Activated CD4-positive, CD25-positive, alpha-beta regulatory T cell treated with anti-CD3 and anti-CD28 coated beads, Interleukin-2, amount 50 U/mL, for 24 hours (primary cell): ENCODE data around the gene CREBL2.
"Not testable (repeated sequence)": the region's sequence is repeated elsewhere in the genome, so short reads cannot be mapped to it uniquely, and the experiment has no call there.

ENCODE experiments used
- ATAC-seq, 2 donors: fragments of 150-1000 bp; cut with Tn5 transposase; one replicate each; pipeline ENCODE4 v1.10.0; 2021; ENCODE audit warnings: mild to moderate bottlenecking in 1 of 2, moderate library complexity in 1 of 2

Gene CREBL2

DNA sequence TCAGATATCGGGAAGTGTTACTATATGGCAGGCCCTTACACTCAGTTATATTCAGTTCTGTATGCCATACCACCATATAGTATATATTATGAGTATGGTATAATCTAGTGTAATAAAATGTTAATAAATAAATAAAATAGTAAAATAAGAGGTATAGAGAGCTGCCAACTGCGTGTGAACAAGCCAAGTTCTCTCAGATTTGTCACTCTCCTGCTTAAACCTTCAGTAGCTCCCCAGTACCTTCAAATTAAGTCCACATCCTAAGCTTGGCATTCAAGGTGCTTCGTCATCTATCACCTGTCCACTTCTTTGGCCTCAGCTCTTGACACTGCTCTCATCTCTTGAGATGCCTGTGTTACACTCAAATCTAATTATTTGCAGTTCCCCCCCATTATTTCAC is 12.8 kb upstream of the CREBL2 start:
- no peak for ATAC-seq

DNA sequence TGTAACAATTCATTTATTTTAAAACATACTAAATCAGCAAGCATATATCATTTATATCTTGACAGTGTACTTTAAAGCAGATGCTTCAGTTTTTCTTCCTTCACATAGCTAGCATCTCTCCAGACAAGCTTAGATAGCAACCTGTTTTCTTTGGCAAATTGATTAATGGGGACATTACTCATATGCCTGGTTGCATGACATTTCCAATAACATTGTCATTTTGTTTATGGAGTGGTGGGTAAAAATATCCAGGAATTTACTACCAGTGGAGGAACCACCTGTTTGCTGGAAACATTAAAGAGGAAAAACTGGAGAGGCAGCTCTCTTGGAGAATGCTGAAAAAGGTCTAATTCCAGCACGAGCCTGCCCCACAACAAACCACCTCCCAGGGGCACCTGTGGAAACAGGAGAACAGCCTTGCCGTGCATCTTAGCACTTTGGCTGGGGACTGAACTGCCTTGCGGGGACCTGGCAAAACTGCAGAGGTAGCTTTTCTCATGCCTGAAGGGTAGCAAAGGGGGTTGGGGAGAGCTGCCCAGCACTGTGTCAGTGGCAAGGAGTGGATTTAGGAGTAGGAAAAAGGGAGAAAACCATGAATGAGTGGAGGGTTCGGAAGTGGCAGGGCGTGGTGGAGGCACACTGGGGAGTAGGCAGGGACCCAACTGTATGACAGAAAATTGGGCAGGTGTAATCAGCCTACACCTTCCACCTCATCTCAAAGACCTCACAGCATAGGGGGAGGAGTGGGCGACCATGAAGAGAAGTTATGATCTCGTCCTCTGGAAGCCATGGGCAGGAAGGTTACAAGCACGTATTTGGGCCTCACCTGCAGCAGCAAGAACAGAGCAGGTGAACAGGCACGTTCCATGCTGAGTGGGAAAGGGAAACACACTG is 11.7 kb upstream of the CREBL2 start:
- no peak for ATAC-seq

DNA sequence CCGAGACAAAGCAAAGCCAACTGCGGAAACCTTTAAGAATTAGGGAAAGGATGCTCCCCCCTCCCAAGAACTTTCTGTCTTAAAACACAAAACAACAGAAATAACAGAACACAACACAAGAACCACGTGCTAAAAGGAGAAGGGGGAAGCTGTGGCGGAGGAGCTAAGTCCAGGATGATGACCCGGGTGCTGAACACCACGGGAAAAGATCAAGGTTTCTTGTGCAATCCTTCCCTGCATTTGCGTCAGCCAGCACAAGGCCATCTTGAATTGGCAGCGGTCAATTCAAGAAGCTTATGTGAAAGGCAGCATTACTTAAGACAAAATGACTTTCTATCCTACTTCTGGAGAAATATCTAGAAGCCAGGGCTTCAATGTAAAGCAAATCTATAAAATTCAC is 11.0 kb upstream of the CREBL2 start:
- no peak for ATAC-seq

DNA sequence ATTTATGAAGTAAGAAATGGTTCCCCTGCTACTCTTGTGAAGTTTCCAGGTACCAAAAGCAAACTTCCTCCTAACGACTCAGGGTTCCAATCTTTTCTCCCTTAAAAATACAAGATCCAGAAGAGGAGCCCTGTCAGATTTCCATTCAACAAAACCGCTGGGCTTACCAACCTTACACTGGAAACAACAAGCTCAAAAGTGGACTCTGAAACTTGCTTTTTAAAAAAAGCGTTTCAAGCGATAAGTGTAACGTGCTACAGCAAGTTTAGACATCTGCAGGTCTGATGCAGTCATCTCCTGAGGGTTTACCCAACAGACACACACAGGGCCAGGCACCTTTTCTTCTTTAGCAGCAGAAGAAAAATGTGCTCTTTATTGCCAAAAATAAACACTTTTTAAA is 6.9 kb upstream of the CREBL2 start:
- ATAC-seq: no peak

DNA sequence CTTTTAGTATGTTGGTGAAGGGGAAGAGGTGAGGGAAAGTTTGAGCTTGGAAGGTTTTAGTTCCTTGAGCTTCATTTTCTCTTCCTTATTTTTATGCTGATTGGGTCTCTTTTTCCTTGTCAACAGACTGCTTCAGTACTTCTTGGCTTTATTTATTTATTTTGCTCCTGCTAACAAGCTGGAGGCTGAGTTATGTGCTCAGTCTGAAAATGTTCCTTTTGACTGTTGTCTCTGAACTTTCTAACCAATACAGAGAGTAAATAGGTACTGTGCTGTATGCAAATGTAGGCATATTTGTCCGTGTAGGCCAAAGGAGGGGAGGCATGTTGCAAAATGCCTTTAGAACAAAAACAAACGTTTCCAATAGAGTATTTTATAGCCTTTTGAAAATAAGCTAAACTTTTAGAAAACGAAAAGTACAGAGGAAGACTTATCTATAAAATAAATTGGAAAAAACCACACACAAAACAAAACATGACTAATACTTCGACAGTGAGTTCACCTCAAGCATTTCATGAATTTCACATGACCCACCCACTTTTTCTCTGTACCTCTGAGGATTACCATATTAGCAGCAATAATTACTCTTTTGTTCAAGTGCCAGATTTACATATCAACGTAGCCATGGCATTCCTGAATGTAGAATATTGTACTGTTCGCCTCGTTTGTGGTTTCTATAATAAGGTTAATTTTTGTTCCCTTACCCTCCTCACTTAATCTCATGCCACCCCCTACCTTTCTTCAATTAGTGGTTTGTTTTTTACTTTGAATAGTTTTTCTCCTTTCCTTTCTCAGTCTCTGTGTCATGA is 4.7 kb upstream of the CREBL2 start:
- peak; percentile 41 to 42 for ATAC-seq

DNA sequence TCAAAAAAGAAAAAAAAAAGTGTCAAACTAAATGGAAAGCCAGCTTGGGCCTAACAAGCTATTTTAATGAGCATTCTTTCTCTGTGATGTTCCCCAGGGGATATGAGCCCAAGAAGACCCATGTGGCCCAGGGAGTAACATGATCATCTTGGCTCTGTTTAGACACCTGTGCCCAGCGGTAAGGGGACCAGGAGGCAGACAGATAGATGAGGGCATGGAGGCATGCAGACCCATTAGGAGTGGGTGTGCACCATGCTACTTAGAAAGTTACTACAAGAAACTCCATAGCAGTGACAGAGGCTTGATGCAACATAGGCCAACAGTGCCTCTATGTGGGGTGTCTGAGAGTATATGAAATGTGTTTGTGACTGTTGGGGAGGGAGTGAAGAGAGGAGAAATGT is 3.1 kb upstream of the CREBL2 start:
- ATAC-seq: no peak

DNA sequence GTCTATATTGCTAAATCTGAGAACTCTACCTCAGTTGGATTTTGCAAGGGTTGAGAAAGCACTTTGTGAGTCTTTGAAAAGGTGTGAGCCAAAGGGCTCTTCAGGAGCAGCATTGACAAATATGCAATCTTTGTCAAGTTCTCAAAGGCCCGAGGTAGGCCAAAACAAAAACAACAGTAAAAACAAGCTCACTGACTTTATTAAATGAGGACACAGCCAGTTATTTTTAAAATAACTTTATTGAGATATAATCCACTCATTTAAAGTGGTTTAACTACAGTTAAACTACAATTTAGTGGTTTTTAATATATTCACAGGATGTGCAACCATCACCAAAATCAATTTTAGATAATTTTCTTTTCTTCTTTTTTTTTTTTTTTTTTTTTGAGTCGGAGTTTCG is 2.0 kb upstream of the CREBL2 start:
- no peak for ATAC-seq

DNA sequence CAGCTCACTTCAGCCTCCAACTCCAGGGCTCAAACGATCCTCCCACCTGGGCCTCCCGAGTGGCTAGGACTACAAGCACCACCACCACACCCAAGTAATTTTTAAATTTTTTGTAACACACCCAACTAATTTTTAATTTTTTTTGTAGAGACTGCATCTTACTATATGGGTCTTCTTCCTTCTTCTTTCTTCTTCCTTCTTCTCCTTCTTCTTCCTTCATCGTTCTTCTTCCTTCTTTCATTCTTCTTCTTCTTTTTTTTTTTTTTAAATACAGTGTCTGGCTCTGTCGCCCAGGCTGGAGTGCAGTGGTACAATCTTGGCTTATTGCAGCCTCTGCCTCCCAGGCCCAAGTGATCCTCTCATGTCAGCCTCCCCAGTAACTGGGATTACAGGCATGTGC is 965 bp upstream of the CREBL2 start:
- no peak for ATAC-seq

DNA sequence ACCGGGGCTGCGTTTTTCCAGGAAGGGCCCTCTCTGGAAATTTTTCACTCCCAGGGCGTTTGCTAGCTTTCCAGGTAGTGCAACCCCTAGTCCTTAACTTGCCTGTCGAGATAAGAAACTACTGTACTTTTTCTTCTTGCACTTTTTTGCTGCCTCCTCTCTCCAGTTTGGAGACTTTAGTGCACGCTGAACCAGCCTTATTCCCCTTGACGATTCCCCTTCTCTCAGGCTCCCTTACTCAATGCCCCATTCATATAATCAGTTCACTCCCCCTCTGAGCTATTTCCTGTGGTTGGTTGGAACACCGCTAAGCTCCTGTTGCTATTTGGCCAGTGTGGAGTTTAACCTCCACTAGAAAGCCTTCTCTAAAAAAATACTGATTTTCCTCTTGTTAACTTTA is 682 bp downstream of the CREBL2 start:
- ATAC-seq: peak; percentile 15 to 27

DNA sequence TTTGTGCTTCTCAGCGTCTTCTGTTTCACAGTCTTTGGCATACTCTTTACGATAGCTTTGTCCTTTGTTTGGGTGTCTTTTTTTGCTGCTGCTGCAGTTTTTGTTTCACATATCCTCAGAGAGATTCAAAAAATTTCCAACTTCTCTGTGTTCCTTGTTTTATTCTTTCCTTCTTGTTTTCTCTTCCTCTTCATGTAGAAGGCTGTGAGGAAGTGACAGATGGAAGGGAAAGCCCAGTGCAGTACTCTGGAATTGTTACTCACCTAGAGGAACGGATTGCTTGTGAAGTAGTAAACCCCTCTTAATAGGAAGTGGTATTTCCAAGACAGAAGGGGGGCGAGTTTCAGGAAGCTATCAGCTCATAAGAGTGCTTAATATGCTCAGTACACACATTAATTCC is 1.7 kb downstream of the CREBL2 start:
- no peak for ATAC-seq

DNA sequence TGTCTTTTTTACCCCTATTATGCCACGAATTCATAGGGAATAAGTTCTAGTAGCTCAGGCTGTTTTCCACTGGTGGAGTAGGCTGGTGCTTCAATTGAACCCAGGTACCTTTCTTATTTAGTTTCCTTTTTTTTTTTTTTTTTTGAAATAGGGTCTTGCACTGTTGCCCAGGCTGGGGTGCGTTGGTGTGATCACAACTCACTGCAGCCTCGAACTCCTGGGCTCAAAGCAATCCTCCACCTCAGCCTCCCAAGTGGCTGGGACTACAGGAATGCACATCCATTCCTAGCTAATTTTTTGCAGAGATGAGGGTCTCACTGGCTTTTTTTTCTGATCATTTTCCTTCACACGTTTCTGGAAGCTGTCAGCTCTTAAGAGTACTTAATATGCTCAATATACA is 2.7 kb downstream of the CREBL2 start:
- no peak for ATAC-seq

DNA sequence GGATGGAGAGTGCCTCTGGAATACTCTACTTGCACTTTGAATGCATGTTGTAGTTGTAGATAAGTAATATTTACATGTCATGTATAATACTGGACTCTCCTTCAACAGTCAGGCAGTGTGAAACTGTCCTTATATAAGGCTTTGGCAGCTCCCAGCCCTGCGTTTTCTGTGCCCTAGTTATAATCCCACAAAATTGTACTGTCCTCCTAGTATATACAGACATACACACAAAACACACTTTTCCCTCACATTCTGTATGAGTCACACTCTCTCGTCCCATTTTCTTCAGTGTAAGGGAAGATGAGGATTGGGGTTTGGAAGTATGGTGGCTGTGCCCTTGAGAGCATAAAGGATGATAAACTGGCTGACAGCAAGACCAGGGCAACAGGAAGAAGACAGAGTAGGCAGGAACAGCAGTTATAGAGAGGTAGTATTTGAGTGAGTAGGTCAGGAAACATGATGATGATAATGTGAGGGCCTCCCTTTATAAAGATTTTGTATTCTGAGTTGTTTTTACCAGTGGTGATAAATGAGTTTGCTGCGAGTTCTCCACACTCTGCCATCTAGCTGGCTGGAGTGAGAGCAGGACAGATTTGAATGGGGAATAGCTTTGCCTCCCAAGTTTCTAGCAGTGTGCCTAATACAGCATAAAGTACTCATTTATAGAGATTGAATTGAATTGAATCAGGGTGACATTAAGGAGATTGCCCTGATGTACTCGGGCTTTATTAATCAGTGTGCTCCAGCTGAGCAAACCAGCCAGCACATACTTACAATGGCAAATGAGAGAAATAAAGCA is 5.0 kb downstream of the CREBL2 start:
- peak; percentile 19 to 24 for ATAC-seq

DNA sequence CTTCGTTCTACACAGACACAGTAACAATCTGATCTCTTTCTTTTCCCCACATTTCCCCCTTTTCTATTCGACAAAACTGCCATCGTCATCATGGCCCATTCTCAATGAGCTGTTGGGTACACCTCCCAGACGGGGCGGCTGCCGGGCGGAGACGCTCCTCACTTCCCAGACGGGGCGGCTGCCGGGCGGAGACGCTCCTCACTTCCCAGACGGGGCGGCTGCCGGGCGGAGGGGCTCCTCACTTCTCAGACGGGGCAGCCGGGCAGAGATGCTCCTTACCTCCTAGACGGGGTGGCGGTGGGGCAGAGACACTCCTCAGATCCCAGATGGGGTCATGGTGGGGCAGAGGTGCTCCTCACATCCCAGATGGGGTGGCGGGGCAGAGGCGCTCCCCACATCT is 6.4 kb downstream of the CREBL2 start:
- ATAC-seq: not testable (repeated sequence)

DNA sequence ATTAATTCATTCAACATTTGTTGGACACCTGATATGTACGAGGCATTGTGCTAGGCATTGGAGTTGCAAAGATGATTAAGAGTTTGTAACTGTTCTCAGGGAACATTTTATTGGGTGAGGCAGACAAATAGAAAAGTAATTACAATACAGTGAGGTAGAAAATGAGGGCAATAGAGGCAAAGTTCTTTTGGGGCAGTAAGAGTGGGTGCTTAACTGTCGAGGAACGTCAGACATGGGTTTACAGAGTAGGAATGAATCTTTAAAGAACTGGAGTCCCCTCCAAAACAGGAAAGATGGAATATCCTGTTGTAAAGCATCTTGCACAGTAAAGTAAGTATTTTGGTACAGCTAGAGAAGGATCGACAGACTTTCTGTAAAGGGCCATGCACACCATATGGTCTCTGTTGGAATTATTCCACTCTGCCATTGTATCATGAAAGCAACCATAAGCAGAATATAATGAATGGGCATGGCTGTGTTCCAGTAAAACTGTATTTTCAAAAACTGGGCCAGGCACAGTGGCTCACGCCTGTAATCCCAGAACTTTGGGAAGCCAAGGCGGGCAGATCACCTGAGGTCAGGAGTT is 9.1 kb downstream of the CREBL2 start:
- no peak for ATAC-seq

DNA sequence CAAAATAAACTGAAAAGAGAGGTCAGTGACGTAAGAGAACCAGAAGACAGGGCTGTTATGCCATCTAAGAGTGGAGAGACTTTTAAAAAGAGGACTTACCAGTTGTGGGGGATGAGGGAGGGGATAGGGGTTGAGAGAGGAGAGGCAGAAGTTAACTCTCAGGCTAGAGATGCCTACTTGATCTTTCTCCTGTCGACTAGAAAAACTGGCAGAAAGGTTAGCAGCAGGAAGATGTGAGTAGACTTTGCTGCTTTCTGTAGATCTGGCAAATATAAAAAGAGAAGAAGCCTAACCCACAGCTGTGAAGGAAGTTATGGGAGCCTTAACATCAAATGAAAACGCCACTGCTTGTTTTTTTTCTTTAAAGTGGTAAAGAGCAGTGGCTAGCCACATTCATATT is 10.7 kb downstream of the CREBL2 start:
- ATAC-seq: peak; percentile 41 to 49

DNA sequence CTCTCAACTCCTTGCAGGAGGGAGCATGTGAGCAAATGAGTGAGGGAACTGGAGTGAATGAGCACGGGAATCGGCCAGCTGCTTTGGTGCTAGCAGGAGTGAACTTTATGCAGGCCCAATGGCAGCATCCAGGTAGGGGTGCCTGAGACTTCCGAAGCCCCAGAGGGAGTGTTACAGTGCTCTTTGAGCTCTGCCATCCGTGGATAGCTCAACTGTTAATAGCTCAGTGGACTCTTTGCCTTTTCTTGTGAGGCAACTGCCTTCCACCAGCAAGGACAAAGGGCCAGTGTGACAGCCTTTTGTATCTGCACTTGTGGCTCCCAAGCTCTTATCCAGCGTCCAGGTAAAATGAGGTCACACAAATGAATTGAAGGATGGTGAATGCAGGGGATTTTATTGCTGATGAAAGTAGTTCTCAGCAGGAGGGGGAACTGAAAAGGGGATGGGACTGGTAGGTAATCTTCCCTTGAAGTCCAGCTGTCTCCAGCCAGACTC is 12.9 kb downstream of the CREBL2 start:
- no peak for ATAC-seq

DNA sequence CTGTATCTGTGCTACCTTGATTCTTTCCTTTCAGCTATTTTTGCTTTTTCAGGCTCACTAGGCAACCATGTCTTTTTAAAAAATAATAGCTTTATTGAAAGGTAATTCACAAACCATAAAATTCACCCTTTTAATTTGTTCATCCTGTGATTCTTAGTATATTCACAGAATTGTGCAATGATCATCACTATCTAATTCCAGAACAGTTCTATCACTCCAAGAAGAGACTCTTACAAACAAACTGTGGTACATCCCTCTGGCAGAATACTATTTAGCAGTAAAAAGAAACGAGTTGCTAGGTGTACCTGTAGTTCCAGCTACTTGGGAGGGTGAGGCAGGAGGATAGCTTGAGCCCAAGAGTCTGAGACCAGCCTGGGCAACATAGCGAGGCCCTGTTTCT is 14.8 kb downstream of the CREBL2 start:
- no peak for ATAC-seq

DNA sequence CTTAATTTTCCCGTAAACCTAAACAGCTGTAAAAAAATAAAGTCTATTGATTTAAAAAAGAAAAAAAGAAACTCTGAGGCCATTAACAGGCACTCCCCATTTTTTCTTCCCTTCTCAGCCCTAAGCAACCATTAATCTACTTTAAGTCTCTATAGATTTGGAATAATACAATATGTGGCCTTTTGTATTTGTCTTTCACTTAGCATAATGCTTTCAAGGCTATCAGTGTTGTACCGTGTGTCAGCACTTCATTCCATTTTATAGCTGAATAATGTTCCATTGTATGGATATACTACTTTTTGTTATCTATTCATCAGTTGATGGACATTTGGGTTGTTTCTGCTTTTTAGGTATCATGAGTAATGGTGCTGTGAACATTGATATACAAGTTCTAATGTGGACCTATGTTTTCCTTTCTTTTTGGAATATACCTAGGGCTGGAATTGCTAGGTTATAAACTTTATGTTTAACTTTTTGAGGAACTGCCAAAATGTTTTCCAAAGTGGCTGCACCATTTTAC is 15.7 kb downstream of the CREBL2 start:
- ATAC-seq: no peak

DNA sequence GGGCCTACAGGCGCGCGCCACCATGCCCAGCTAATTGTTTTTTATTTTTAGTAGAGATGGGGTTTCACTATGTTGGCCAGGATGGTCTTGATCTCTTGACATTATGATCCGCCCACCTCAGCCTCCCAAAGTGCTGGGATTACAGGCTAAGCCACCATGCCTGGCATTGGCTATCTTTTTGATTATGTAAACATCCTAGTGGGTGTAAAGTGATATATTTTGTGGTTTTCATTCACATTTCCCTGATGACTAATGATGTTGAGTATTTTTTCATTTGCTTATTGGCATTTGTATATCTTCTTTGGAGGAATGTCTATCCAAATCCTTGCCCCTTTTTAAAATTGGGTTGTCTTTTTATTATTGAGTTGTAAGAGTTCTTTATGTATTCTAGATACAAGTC is 16.3 kb downstream of the CREBL2 start:
- ATAC-seq: no peak

DNA sequence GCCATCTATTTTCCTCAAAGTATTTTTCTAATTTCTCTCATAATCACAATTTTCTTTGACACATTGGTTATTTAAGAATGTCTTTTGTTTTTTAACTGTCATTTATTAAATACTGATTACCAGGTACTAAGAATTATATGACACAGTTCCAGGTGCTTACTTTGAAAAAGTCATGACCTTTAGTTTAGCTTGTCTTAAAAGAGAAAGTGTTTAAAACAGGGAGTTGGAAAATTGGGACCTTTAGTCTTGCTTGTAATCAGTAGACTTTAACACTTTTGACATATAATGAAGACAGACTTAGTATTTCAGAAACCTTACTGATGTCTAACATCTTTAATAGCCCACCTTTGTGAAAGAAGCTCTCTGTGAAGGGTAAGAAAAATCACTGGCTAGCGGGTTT is 19.2 kb downstream of the CREBL2 start:
- no peak for ATAC-seq

DNA sequence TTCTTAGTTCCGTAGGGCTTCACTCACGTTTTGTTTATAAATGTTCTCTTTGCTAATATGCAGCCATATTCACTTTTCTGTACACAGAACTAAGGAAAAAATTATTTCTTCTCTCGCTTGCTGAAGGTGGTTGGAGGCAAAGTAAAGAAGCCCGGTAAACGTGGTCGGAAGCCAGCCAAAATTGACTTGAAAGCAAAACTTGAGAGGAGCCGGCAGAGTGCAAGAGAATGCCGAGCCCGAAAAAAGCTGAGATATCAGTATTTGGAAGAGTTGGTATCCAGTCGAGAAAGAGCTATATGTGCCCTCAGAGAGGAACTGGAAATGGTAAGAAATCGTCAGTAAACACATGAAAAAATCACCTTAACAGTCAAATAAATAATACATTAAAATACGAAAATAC is 24.0 kb downstream of the CREBL2 start:
- no peak for ATAC-seq

DNA sequence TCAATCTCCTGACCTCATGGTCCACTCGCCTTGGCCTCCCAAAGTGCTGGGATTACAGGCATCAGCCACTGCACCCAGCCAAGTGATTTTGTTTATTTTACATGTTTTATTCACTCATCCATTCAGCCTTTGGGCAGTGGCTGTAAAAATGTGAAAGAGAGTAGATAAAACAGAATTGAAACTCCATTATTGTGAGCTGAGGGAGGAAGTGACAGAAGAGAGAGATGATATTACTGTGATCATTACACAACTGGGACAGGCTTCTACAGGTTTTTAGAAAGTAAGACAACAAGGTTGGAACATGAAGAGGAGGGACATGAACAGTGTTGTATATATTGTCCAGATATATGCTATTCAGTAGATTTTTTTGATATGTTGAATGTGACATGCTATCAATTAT is 25.0 kb downstream of the CREBL2 start:
- no peak for ATAC-seq
